Left lung (tissue), 10 donors: ENCODE measurements around the gene NPHS1. TPM values are rescaled to one million over a fixed set of nuclear protein-coding genes. Genes with fewer than 3 reads are reported as not detected.

Experiments
- ATAC-seq: fragments of 200-7000 bp; cut with Tn5 transposase; one replicate; pipeline ENCODE4 v1.9.1; 2020; ENCODE audit warnings: moderate library complexity
- DNase-seq, 4 donors: peaks; one replicate each; pipeline ENCODE4 v3.0.0-alpha.2; 2013 to 2020
- H3K27ac ChIP-seq, 2 donors: fragments of 200-600 bp; sonication (generic) in 1 of 2; one replicate each; pipeline versions ENCODE4 v1.5.0 to v1.8.0; 2020 to 2021
- H3K27me3 ChIP-seq, 2 donors: fragments of 200-600 bp; sonication (generic) in 1 of 2; one replicate each; pipeline versions ENCODE4 v1.5.0 to v1.8.0; 2020 to 2021
- H3K36me3 ChIP-seq, 2 donors: fragments of 200-600 bp; sonication (generic) in 1 of 2; one replicate each; pipeline versions ENCODE4 v1.5.0 to v1.8.0; 2020 to 2021
- H3K4me1 ChIP-seq, 2 donors: fragments of 200-600 bp; one replicate each; pipeline ENCODE4 v1.8.0; 2021
- H3K4me3 ChIP-seq, 2 donors: fragments of 200-600 bp; sonication (generic) in 1 of 2; one replicate each; pipeline versions ENCODE4 v1.5.0 to v1.8.0; 2020 to 2021; ENCODE audit warnings: mild to moderate bottlenecking in 1 of 2
- H3K9me3 ChIP-seq, 2 donors: fragments of 200-600 bp; sonication (generic) in 1 of 2; one replicate each; pipeline versions ENCODE4 v1.5.0 to v1.8.0; 2020 to 2021
- intact Hi-C, 2 donors: fragments of 100-400 bp; cut with DNase I; formaldehyde crosslinking; loops; one replicate each; pipeline versions ENCODE4 v1.11.2 to v1.14.2; 2022
- polyA plus RNA-seq, 6 donors: library from polyadenylated mRNA; unstranded; fragments of 120-200 nt; gene quantifications; one replicate each; pipeline ENCODE4 v1.2.1, GENCODE V29; 2013; ENCODE audit not compliant: insufficient read length in 6 of 6
- total RNA-seq, 2 donors: library from RNA; stranded (reverse); fragmentation: NEBNext Ultra II Directional; extraction: Animal tissue kit (Norgen Biotek cat#: 25700); gene quantifications; one replicate each; pipeline ENCODE4 v1.2.1, GENCODE V29; 2021
- TF ChIP-seq, protein P1 (sequence below), 2 donors: fragments of 200-600 bp; sonication (generic) in 1 of 2; IDR thresholded peaks; one replicate each; pipeline versions ENCODE4 v1.5.0 to v1.8.0; 2021; ENCODE audit warnings: antibody characterized with exemption in 2 of 2
- donor health status: DM: no; HTN: yes; CAD: no.
- donor health status: DM: no; HTN: no; CAD: no.

The NPHS1 gene
- total and polyA plus RNA-seq, 8 donors = 0.08 to 2.0 (median 0.99) TPM; not detected in 1

- intact Hi-C loops = no loop called here
- no peak for ATAC-seq
- no peaks in the 10 kb centered on the region for H3K36me3 ChIP-seq
- peak in 1 of 4 donors; percentile 2 for DNase-seq
- H3K4me1 ChIP-seq = no peaks in the 10 kb centered on the region
- TF ChIP-seq, protein P1, sequence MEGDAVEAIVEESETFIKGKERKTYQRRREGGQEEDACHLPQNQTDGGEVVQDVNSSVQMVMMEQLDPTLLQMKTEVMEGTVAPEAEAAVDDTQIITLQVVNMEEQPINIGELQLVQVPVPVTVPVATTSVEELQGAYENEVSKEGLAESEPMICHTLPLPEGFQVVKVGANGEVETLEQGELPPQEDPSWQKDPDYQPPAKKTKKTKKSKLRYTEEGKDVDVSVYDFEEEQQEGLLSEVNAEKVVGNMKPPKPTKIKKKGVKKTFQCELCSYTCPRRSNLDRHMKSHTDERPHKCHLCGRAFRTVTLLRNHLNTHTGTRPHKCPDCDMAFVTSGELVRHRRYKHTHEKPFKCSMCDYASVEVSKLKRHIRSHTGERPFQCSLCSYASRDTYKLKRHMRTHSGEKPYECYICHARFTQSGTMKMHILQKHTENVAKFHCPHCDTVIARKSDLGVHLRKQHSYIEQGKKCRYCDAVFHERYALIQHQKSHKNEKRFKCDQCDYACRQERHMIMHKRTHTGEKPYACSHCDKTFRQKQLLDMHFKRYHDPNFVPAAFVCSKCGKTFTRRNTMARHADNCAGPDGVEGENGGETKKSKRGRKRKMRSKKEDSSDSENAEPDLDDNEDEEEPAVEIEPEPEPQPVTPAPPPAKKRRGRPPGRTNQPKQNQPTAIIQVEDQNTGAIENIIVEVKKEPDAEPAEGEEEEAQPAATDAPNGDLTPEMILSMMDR (IDR thresholded peaks at IDR 0.05) = no peak
- no peak overlapping the region for H3K27ac ChIP-seq
- H3K27me3 ChIP-seq = peaks cover 0 to 78% of the 10 kb centered on the region in 2 donors
- H3K4me3 ChIP-seq = no peak overlapping the region
- H3K9me3 ChIP-seq = peaks cover 0 to 7% of the 10 kb centered on the region in 2 donors
Observed at GRCh38 chr19:35833972-35834371, 18.3 kb downstream of the NPHS1 start.

DNA sequence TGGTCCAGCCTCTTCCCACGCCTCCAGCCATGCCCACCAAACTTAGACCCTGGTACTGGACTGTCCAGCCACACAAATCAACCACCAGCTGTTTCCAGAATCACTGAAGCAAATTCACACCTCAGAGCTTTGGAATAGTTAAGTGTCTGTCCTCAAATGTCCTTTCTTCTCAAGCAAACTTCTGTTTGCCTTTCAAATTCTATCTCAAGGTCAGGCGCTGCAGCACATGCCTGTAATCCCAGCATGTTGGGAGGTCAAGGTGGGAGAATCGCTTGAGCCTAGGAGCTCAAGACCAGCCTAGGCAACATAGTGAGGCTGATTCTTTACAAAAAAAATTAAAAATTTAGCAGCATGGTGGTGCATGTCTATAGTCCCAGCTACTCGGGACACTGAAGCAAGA, 20.2 kb downstream of the NPHS1 start:
- H3K27me3 ChIP-seq = peaks cover 0 to 85% of the 10 kb centered on the region in 2 donors
- DNase-seq (no peak), ATAC-seq (no peak)
- H3K4me1 ChIP-seq = no peaks in the 10 kb centered on the region
- no peak overlapping the region for H3K4me3 ChIP-seq
- H3K9me3 ChIP-seq = no peaks in the 10 kb centered on the region
- TF ChIP-seq, protein P1 (IDR thresholded peaks at IDR 0.05) = no peak
- H3K27ac ChIP-seq = no peak overlapping the region
- intact Hi-C loops = no loop called here
- H3K36me3 ChIP-seq = no peaks in the 10 kb centered on the region

DNA sequence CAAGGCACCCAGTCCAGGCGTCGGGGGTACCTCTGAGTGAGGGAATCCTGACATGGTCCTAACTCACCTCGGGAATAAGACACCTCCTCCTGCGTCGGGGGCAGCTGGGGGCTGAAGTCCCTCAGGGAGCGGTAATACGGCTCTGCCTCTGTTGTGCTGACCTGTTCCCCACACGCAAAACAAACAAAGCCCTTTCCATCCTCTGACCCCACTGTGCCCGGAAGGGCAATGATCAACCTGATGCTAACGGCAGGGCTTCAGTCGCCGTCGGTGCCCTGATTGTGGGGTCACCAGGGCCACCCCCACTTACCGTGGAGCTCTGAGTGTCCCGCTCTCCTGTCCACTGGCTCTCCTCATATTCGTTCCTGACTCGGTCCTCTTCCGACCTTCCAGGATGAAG, 21.3 kb downstream of the NPHS1 start:
- ATAC-seq = no peak
- intact Hi-C loops = no loop called here
- DNase-seq = no peak
- Histone ChIP-seq H3K27me3 (peaks cover 0 to 84% of the 10 kb centered on the region in 2 donors), H3K9me3 (no peaks in the 10 kb centered on the region), H3K27ac (no peak overlapping the region), H3K4me3 (no peak overlapping the region), H3K36me3 (no peaks in the 10 kb centered on the region), H3K4me1 (no peaks in the 10 kb centered on the region)
- TF ChIP-seq, protein P1 (IDR thresholded peaks at IDR 0.05) = no peak

GRCh38 chr19:35828692-35829301, 23.5 kb downstream of the NPHS1 start:
- intact Hi-C loops = no loop called here
- TF ChIP-seq, protein P1 (IDR thresholded peaks at IDR 0.05) = no peak
- no peaks in the 10 kb centered on the region for H3K4me1 ChIP-seq
- H3K9me3 ChIP-seq = no peaks in the 10 kb centered on the region
- DNase-seq (peak in 3 of 4 donors; percentile 59 to 88 (median 73)), ATAC-seq (peak; percentile 88)
- peaks cover 0 to 80% of the 10 kb centered on the region in 2 donors for H3K27me3 ChIP-seq
- H3K4me3 ChIP-seq = no peak overlapping the region
- no peak overlapping the region for H3K27ac ChIP-seq
- no peaks in the 10 kb centered on the region for H3K36me3 ChIP-seq

- H3K4me1 ChIP-seq = no peaks in the 10 kb centered on the region
- TF ChIP-seq, protein P1 (IDR thresholded peaks at IDR 0.05) = no peak
- H3K9me3 ChIP-seq = no peaks in the 10 kb centered on the region
- DNase-seq (no peak), ATAC-seq (no peak)
- peaks cover 0 to 71% of the 10 kb centered on the region in 2 donors for H3K27me3 ChIP-seq
- intact Hi-C loops = no loop called here
- no peaks in the 10 kb centered on the region for H3K36me3 ChIP-seq
- H3K4me3 ChIP-seq = no peak overlapping the region
- H3K27ac ChIP-seq = no peak overlapping the region
Observed at GRCh38 chr19:35824150-35824549, 28.2 kb downstream of the NPHS1 start.
